ENCODE data around the gene ACAP1.

- TF ChIP-seq POLR2AphosphoS5 (IDR thresholded peaks at IDR 0.05; ENCODE audit: borderline replicate concordance, low read depth, low read length), result no peak
- no peak for TF ChIP-seq EZH2 (IDR thresholded peaks at IDR 0.05)
Observed at GRCh38 chr17:7363311-7363710, 27.0 kb downstream of the ACAP1 start.

All from SK-N-MC (cell line).